SU-DHL-6 (cell line): Measurements from ENCODE around the gene TPR.

ENCODE experiments used
- CTCF ChIP-seq: fragments of 200-600 bp; sonication (generic); IDR thresholded peaks from one replicate; pipeline ENCODE4 v1.5.1; 2017; ENCODE audit warnings: antibody characterized with exemption, mild to moderate bottlenecking, low read length, moderate library complexity; ENCODE audit not compliant: insufficient read depth, poor library complexity, severe bottlenecking
- EZH2phosphoT487 ChIP-seq: fragments of 200-600 bp; sonication (generic), shearing (Covaris generic); conservative IDR thresholded peaks from 2 replicates; pipeline ENCODE4 v1.6.1; 2018; ENCODE audit warnings: mild to moderate bottlenecking, antibody characterized with exemption, low read length, moderate library complexity, mixed read lengths

GRCh38 chr1:186340772-186341171, 34.3 kb downstream of the TPR start:
- no peak for TF ChIP-seq CTCF
- no peak for TF ChIP-seq EZH2phosphoT487
